ENCODE data around the gene ABCB11.
"Not testable (repeated sequence)": the region's sequence is repeated elsewhere in the genome, so short reads cannot be mapped to it uniquely, and the experiment has no call there.

ABCB11 gene

DNA sequence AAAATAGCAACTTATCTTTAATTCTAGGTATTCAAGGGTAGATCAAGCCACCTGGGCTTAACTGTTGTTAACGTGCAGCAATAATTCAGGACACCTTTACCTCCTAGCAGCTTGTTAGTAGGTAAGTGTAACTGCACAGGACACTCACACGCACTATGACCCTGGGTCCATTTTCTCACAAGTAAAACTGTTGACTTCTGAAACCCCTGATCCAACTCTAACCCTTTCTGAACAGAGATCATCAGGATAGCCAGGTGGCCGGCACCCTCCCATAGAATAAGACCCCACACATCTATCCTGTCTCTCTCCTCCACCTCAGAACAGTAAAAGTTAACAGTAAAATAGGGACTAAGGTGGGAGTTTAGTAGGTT is 141.5 kb downstream of the ABCB11 start:
- no peak for DNase-seq

DNA sequence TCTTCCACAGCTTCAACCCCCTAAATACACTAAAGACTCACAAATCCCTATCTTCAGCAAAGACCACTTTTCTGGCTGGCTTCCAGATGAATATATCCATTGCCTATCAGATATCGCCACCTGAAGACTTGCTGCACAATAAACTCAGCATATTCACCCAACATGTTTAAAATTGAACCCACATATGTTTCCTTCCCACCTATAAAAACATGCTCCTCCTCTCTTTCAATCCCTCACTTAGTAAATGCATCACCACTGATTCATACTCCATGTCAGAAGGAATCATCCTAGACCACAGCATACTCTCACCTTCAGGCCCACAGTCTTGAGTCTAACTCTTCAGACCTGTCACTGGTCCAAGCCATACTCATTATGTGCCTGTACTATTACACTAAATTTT is 146.1 kb downstream of the ABCB11 start:
- DNase-seq = no peak

DNA sequence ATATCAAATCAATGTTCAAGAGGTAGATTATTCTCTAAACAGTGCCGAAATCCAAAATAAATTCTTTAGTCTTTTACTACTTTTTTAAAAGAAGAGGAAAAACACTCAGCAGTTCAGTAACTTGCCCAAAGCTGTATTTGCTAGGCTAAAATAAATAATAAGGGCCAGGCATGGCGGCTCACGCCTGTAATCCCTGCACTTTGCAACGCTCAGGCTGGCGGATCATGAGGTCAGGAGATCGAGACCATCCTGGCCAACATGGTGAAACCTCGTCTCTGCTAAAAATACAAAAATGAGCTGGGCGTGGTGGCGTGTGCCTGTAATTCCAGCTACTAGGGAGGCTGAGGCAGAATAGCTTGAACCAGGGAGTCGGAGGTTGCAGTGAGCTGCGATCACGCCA is 149.0 kb downstream of the ABCB11 start:
- DNase-seq = not testable (repeated sequence)

DNA sequence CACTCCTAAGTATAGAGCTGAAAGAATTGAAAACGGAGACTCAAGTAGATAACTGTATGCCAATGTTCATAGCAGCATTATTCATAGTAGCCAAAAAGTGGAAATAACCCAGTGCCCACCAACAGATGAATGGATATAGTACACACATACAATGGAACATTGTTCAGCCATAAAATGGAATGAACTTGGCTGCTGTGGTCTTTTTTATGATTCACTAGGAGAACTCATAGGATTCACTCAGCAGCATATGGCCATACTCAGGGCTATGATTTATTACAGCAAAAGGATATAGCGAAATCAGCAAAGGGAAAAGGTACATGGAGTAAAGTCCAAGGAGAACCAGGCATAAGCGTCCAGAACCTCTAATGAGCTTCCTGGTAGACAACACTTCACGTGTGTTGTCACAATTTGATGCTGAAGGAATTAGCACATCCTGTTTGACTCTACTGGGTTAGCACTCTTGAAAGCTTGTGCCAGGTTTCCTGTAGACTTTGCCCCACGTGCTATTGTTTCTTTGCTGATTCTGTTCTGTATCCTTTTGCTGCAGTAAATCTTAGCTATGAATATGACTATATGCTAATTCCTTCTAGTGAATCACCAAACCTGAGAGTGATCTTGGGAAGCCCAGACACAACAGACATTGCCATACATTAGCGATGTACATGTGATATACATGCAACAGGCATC is 156.6 kb downstream of the ABCB11 start:
- no peak for DNase-seq

DNA sequence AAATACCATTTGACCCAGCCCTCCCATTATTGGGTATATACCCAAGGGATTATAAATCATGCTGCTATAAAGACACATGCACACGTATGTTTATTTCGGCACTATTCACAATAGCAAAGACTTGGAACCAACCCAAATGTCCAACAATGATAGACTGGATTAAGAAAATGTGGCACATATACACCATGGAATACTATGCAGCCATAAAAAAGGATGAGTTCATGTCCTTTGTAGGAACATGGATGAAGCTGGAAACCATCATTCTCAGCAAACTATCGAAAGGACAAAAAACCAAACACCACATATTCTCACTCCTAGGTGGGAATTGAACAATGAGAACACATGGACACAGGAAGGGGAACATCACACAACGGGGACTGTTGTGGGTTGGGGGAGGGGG is 160.3 kb downstream of the ABCB11 start:
- DNase-seq = not testable (repeated sequence)
